ENCODE results near the gene SCGB3A1. TPM values are rescaled to one million over a fixed set of nuclear protein-coding genes. Genes with fewer than 3 reads are reported as not detected.

The SCGB3A1 gene
- total and polyA plus RNA-seq, 2 of the 4 experiments (the other 2 are of a cell fraction) = not detected

- H3K4me1 ChIP-seq (ENCODE audit: control insufficient read depth, insufficient read depth, low read length) = no peaks in the 10 kb centered on the region
- H3K14ac ChIP-seq (replicated peaks; ENCODE audit: low read depth, low read length) = no peak overlapping the region
- H4K20me1 ChIP-seq (ENCODE audit: insufficient read depth, low read length) = no peaks in the 10 kb centered on the region; the same call in 1 of the 2 replicates
- no peak overlapping the region for H3K4ac ChIP-seq (ENCODE audit: low read depth, low read length)
- H2AFZ ChIP-seq (replicated peaks; ENCODE audit: low read length, poor library complexity) = no peak overlapping the region
- ATAC-seq (ENCODE audit: low read depth) (no peak), DNase-seq (no peak)
- no peak overlapping the region for H3K56ac ChIP-seq (ENCODE audit: extremely low read depth, insufficient read depth, low read length)
- H3K9me1 ChIP-seq (ENCODE audit: insufficient read depth, low read length) = no peaks in the 10 kb centered on the region
- no peak overlapping the region for H2AK5ac ChIP-seq (ENCODE audit: low read depth, low read length)
- H2BK5ac ChIP-seq (ENCODE audit: low read depth, low read length, poor library complexity, severe bottlenecking) = no peak overlapping the region
- no peak overlapping the region for H4K8ac ChIP-seq (ENCODE audit: low read depth in 2 of 2, low read length in 2 of 2)
- no peaks in the 10 kb centered on the region for H3K36me3 ChIP-seq (ENCODE audit: control insufficient read depth, insufficient read depth, low read length)
- no peak overlapping the region for H3K27ac ChIP-seq (ENCODE audit: insufficient read depth, low read length)
- H2AK9ac ChIP-seq (replicated peaks; ENCODE audit: low read depth, low read length, poor library complexity) = no peak overlapping the region
- TF ChIP-seq FOS (IDR thresholded peaks at IDR 0.05; ENCODE audit: low read depth, low read length) = no peak
- no peak for TF ChIP-seq SMC3 (IDR thresholded peaks at IDR 0.05; ENCODE audit: low read depth, low read length)
- no peak for TF ChIP-seq CTCF (conservative IDR thresholded peaks at IDR 0.05; ENCODE audit: low read depth, low read length)
- H3K4me3 ChIP-seq (ENCODE audit: insufficient read depth, low read depth, low read length) = no peak overlapping the region
- no peak overlapping the region for H3K23ac ChIP-seq (ENCODE audit: low read depth, low read length)
- ChIA-PET CTCF (no interaction called here), POLR2A (ENCODE audit: unreplicated experiment) (no interaction called here)
- H4K91ac ChIP-seq (ENCODE audit: insufficient read depth, low read depth, low read length) = no peak overlapping the region
- H2BK20ac ChIP-seq (ENCODE audit: low read depth, low read length) = no peak overlapping the region
- H2BK15ac ChIP-seq (ENCODE audit: low read depth, low read length) = no peak overlapping the region
- intact Hi-C loops (cut with micrococcal nuclease) = no loop called here
- BruUV-seq (replicated peaks) = no TSS peak
- no CpG with 5 or more reads among the region's 14 CpGs for WGBS, 2 experiments (ENCODE audit: extremely low coverage in 2 of 2, insufficient read length in 1 of 2)
- no peaks in the 10 kb centered on the region; the same call in 1 of the 2 replicates for H3K27me3 ChIP-seq (ENCODE audit: control insufficient read depth, insufficient read depth, low read length)
- dilution Hi-C loops (cut with HindIII; ENCODE audit: low sequenced_read_pairs, unreplicated experiment) = no loop called here
- H3K18ac ChIP-seq (ENCODE audit: low read depth, low read length) = no peak overlapping the region
- H3K79me1 ChIP-seq (ENCODE audit: low read depth in 1 of 2, low read length in 2 of 2) = no peaks in the 10 kb centered on the region
- no peak overlapping the region for H3K4me2 ChIP-seq (ENCODE audit: low read depth, low read length)
- no peak overlapping the region for H4K5ac ChIP-seq (ENCODE audit: low read depth, low read length)
- in situ Hi-C loops (cut with MboI; ENCODE audit: low sequenced_read_pairs) = no loop called here
- H3K9me3 ChIP-seq (ENCODE audit: control insufficient read depth, insufficient read depth, low read length) = no peaks in the 10 kb centered on the region
- no peak overlapping the region for H2BK120ac ChIP-seq (ENCODE audit: low read depth, low read length)
- H3K9ac ChIP-seq (ENCODE audit: low read depth, low read length) = no peak overlapping the region
Observed at GRCh38 chr5:180633283-180634177, 42.2 kb upstream of the SCGB3A1 start.
